AG10803 (cell line): ENCODE data around the gene DDC.

ENCODE experiments used
- DNase-seq: peaks from one replicate; pipeline ENCODE4 v3.0.0; 2010; ENCODE audit warnings: low read depth
- H3K4me3 ChIP-seq: 2 replicates; pipeline ENCODE4 v1.5.1; 2011; ENCODE audit warnings: mild to moderate bottlenecking, low read length, control low read depth
- TF ChIP-seq, protein P1 (sequence below): conservative IDR thresholded peaks from 2 replicates; pipeline ENCODE4 v1.5.1; 2011; ENCODE audit warnings: mild to moderate bottlenecking, low read length, control low read depth, inconsistent platforms

DDC gene

DNA sequence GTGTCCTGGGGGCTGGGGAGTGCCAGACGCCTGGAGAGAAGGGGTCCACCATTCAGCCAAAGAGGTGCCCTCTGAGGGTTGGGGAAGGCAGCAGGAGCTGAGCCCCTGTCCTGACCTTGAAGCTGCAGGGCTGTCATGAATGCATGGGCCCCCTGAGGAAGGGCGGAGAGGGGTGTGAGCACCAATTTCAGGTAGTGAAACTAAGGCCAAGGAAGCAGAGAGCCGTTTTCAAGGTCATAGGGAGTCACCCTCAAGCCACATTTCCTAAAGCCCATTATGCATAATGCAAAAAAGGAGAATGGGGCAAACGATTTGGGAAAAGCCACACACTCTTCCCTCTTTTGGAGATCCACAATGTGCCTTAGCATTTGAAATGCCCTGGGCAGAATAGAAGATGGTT lies 152.2 kb downstream of the DDC start:
- TF ChIP-seq, protein P1, sequence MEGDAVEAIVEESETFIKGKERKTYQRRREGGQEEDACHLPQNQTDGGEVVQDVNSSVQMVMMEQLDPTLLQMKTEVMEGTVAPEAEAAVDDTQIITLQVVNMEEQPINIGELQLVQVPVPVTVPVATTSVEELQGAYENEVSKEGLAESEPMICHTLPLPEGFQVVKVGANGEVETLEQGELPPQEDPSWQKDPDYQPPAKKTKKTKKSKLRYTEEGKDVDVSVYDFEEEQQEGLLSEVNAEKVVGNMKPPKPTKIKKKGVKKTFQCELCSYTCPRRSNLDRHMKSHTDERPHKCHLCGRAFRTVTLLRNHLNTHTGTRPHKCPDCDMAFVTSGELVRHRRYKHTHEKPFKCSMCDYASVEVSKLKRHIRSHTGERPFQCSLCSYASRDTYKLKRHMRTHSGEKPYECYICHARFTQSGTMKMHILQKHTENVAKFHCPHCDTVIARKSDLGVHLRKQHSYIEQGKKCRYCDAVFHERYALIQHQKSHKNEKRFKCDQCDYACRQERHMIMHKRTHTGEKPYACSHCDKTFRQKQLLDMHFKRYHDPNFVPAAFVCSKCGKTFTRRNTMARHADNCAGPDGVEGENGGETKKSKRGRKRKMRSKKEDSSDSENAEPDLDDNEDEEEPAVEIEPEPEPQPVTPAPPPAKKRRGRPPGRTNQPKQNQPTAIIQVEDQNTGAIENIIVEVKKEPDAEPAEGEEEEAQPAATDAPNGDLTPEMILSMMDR, result no peak
- no peak for DNase-seq
- no peak overlapping the region for H3K4me3 ChIP-seq

DNA sequence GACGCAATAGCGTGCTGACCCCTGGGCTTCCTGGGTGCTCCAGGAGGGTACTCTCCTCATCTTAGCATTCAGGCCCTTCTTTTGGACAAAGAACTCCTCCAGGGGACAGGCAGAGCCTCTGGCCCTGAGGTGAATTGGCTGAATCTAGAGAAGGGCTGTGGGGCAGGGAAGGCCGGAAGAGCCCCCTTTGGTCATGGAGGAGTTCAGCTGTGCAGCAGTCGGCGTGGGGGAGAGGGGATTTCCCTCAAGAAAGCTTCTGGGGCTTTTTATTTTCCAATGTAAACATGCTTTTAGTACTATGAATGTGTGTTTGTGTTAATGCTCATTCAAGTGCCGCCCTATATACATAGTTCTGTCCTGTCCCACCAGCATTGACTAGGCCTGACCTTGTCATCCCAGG lies 153.9 kb downstream of the DDC start:
- TF ChIP-seq, protein P1, result no peak
- no peak for DNase-seq
- no peak overlapping the region for H3K4me3 ChIP-seq

GRCh38 chr7:50409856-50410745 lies 155.1 kb downstream of the DDC start:
- no peak overlapping the region for H3K4me3 ChIP-seq
- TF ChIP-seq, protein P1, result no peak
- no peak for DNase-seq
